DOHH2 (cell line): ENCODE data around the gene RBM26.

ENCODE experiments used
- EZH2phosphoT487 ChIP-seq: fragments of 200-600 bp; sonication (generic); IDR thresholded peaks from 2 replicates; pipeline ENCODE4 v1.6.1; 2017; ENCODE audit warnings: borderline replicate concordance, mild to moderate bottlenecking, antibody characterized with exemption, low read length, moderate library complexity, mixed read lengths
- TF ChIP-seq, protein P1 (sequence below): fragments of 200-600 bp; sonication (generic); IDR thresholded peaks from one replicate; pipeline ENCODE4 v1.5.1; 2014; ENCODE audit warnings: antibody characterized with exemption, mild to moderate bottlenecking, low read depth, low read length; ENCODE audit not compliant: poor library complexity, severe bottlenecking

DNA sequence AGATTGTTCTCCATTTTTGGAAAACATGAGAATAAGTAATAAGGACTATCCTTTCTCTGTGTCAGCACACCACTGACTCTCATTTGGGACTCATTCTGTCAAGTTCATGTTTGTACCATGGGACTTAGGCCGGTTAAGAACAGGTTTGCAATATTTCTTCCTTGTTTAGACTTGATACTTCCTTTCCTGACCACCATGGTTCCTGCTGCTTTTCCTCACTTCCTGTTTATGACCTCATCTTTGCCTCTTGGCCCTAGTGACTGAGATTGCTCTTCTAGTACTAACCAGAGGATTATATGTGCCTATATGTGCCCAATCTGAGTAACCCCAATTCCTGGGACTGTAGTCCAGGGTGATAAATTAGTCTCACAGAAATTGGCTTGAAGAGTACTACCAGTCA is 42.4 kb upstream of the RBM26 start:
- TF ChIP-seq, protein P1, sequence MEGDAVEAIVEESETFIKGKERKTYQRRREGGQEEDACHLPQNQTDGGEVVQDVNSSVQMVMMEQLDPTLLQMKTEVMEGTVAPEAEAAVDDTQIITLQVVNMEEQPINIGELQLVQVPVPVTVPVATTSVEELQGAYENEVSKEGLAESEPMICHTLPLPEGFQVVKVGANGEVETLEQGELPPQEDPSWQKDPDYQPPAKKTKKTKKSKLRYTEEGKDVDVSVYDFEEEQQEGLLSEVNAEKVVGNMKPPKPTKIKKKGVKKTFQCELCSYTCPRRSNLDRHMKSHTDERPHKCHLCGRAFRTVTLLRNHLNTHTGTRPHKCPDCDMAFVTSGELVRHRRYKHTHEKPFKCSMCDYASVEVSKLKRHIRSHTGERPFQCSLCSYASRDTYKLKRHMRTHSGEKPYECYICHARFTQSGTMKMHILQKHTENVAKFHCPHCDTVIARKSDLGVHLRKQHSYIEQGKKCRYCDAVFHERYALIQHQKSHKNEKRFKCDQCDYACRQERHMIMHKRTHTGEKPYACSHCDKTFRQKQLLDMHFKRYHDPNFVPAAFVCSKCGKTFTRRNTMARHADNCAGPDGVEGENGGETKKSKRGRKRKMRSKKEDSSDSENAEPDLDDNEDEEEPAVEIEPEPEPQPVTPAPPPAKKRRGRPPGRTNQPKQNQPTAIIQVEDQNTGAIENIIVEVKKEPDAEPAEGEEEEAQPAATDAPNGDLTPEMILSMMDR, result no peak
- no peak for TF ChIP-seq EZH2phosphoT487
